Smooth muscle cell (in vitro differentiated cells): Measurements from ENCODE around the gene SH3RF3. TPM values are rescaled to one million over a fixed set of nuclear protein-coding genes. Genes with fewer than 3 reads are reported as not detected.

Experiments
- DNase-seq: peaks from one replicate; lab custom pipeline; 2025; ENCODE audit not compliant: unreplicated experiment; lab: John Stamatoyannopoulos, UW
- H2AFZ ChIP-seq: fragments of 200-600 bp; sonication (generic); 2 replicates; pipeline ENCODE4 v1.6.0; 2016; ENCODE audit warnings: antibody characterized with exemption, low read depth, mild to moderate bottlenecking
- H3F3A ChIP-seq: fragments of 200-600 bp; sonication (generic); 2 replicates; pipeline ENCODE4 v1.6.0; 2017; ENCODE audit warnings: antibody characterized with exemption, low read depth
- H3K27ac ChIP-seq: fragments of 200-600 bp; sonication (generic); 2 replicates; pipeline ENCODE4 v1.5.1; 2016; ENCODE audit warnings: low read depth, mild to moderate bottlenecking
- H3K27me3 ChIP-seq: fragments of 200-600 bp; sonication (generic); 2 replicates; pipeline ENCODE4 v1.6.1; 2016; ENCODE audit warnings: low read depth, mild to moderate bottlenecking
- H3K36me3 ChIP-seq: fragments of 200-600 bp; sonication (generic); 2 replicates; pipeline ENCODE4 v1.5.1; 2016; ENCODE audit warnings: low read depth
- H3K4me1 ChIP-seq: fragments of 200-600 bp; sonication (generic); 2 replicates; pipeline ENCODE4 v1.5.1; 2016; ENCODE audit warnings: low read depth
- H3K4me2 ChIP-seq: fragments of 200-600 bp; sonication (generic); 2 replicates; pipeline ENCODE4 v1.6.0; 2016; ENCODE audit warnings: mild to moderate bottlenecking
- H3K4me3 ChIP-seq: fragments of 200-600 bp; sonication (generic); 2 replicates; pipeline ENCODE4 v1.5.1; 2016; ENCODE audit warnings: mild to moderate bottlenecking
- H3K79me2 ChIP-seq: fragments of 200-600 bp; sonication (generic); 2 replicates; pipeline ENCODE4 v1.6.0; 2016; ENCODE audit warnings: low read depth, mild to moderate bottlenecking
- H3K9ac ChIP-seq: fragments of 200-600 bp; sonication (generic); 2 replicates; pipeline ENCODE4 v1.6.0; 2016; ENCODE audit warnings: low read depth
- H3K9me3 ChIP-seq: fragments of 200-600 bp; sonication (generic); replicated peaks from 2 replicates; pipeline ENCODE4 v1.5.1; 2016; ENCODE audit warnings: low read depth
- H4K20me1 ChIP-seq: fragments of 200-600 bp; sonication (generic); 2 replicates; pipeline ENCODE4 v1.6.0; 2016; ENCODE audit warnings: low read depth
- CTCF ChIP-seq: fragments of 200-600 bp; sonication (generic); IDR thresholded peaks from 2 replicates; pipeline ENCODE4 v1.5.1; 2017; ENCODE audit warnings: borderline replicate concordance, mild to moderate bottlenecking, antibody characterized with exemption; ENCODE audit not compliant: insufficient read depth, poor library complexity, severe bottlenecking
- WGBS: methylation state at CpG from one replicate; pipeline ENCODE4 v1.1.7; 2016; ENCODE audit warnings: low lambda C conversion rate; 5-methylcytosine and 5-hydroxymethylcytosine counted together
- polyA plus RNA-seq: library from polyadenylated mRNA; unstranded; fragments of >200 nt; fragmentation: Nextera tagmentation; extraction: Ambion mirVana; gene quantifications from 2 replicates; pipeline ENCODE4 v1.2.1, GENCODE V29; 2016
- total RNA-seq: library from RNA; depleted of rRNA; stranded (reverse); fragments of >200 nt; gene quantifications from 2 replicates; pipeline ENCODE4 v1.2.3, GENCODE V29; 2014

The SH3RF3 gene
- 6.5 and 6.6 TPM in 2 replicates for total RNA-seq
- polyA plus RNA-seq = 6.6 and 11.8 TPM in 2 replicates

GRCh38 chr2:109128616-109129355 lies at the start of gene SH3RF3:
TSS of gene SH3RF3 (plus strand) at chr2:109129205.
- WGBS = 2% methylated on average over 65 of the region's 85 CpGs
- TF ChIP-seq CTCF = no peak

DNA sequence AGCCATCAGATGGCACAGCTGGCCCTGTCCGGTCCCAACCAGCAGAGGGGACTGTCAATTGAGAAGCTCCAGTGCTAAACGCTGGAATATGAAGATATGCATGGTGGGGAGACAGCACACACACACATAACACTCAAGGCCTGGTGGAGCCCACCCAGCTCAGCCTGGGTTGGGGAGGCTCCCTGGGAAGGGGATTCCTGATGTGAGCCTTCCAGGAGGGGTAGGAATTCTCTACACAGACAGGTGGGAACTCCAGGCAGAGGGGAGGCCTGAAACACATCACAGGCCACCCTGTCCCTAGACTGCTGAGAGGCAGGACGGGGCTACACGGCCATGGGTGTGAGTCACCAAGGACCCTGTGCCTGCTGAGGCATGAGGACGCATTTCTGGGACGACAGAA lies 49.4 kb upstream of the SH3RF3 start:
- Histone ChIP-seq H3K27ac (no peak overlapping the region), H3K9me3 (no peaks in the 10 kb centered on the region), H3K36me3 (no peaks in the 10 kb centered on the region), H3K4me2 (no peak overlapping the region), H4K20me1 (no peaks in the 10 kb centered on the region), H3K9ac (no peak overlapping the region), H3K27me3 (peaks cover 34% of the 10 kb centered on the region), H3F3A (no peaks in the 10 kb centered on the region), H3K4me1 (no peaks in the 10 kb centered on the region), H3K4me3 (no peak overlapping the region), H2AFZ (no peak overlapping the region), H3K79me2 (no peaks in the 10 kb centered on the region)
- no peak for TF ChIP-seq CTCF
- no peak for DNase-seq
- 86% methylated on average over 6 of the region's 6 CpGs for WGBS

More at GRCh38 chr2:109128616-109129355, at the start of gene SH3RF3:
- Histone ChIP-seq H3K36me3 (no peaks in the 10 kb centered on the region), H3K9me3 (no peaks in the 10 kb centered on the region), H3K4me2 (peak within 1 kb of the TSS; percentile 87), H3K4me3 (peak within 1 kb of the TSS; percentile 78), H4K20me1 (peaks cover 36% of the 10 kb centered on the region), H3K27ac (peak within 1 kb of the TSS; percentile 42), H3K9ac (peak within 1 kb of the TSS; percentile 21), H3F3A (peaks cover 10% of the 10 kb centered on the region), H3K79me2 (peaks cover 39% of the 10 kb centered on the region), H3K27me3 (peaks cover 6% of the 10 kb centered on the region), H3K4me1 (no peaks in the 10 kb centered on the region), H2AFZ (peak within 1 kb of the TSS; percentile 58)
- DNase-seq = no peak

- 75% methylated on average over 6 of the region's 6 CpGs for WGBS
- Histone ChIP-seq H3K4me2 (no peak overlapping the region), H3K79me2 (no peaks in the 10 kb centered on the region), H3K27ac (no peak overlapping the region), H2AFZ (no peak overlapping the region), H3K36me3 (no peaks in the 10 kb centered on the region), H3F3A (no peaks in the 10 kb centered on the region), H3K9ac (no peak overlapping the region), H4K20me1 (no peaks in the 10 kb centered on the region), H3K4me3 (no peak overlapping the region), H3K9me3 (no peaks in the 10 kb centered on the region), H3K4me1 (no peaks in the 10 kb centered on the region), H3K27me3 (peaks cover 34% of the 10 kb centered on the region)
- no peak for TF ChIP-seq CTCF
- DNase-seq = no peak
Measured at GRCh38 chr2:109080109-109080508, 48.9 kb upstream of the SH3RF3 start.

GRCh38 chr2:109080757-109081156 lies 48.2 kb upstream of the SH3RF3 start:
- Histone ChIP-seq H3K4me3 (no peak overlapping the region), H3K27me3 (peaks cover 34% of the 10 kb centered on the region), H3K9ac (no peak overlapping the region), H3F3A (no peaks in the 10 kb centered on the region), H4K20me1 (no peaks in the 10 kb centered on the region), H3K36me3 (no peaks in the 10 kb centered on the region), H3K79me2 (no peaks in the 10 kb centered on the region), H3K9me3 (no peaks in the 10 kb centered on the region), H3K27ac (no peak overlapping the region), H3K4me1 (no peaks in the 10 kb centered on the region), H3K4me2 (no peak overlapping the region), H2AFZ (no peak overlapping the region)
- DNase-seq = no peak
- WGBS = 75% methylated on average over 3 of the region's 3 CpGs
- no peak for TF ChIP-seq CTCF
